HUES64 (cell line): ENCODE measurements around the gene CRB1.
"Not testable (repeated sequence)": the region's sequence is repeated elsewhere in the genome, so short reads cannot be mapped to it uniquely, and the experiment has no call there.

Source experiments
- H3K27ac ChIP-seq: 2 replicates; pipeline ENCODE4 v1.7.0; 2013; ENCODE audit warnings: low read depth, low read length, inconsistent platforms
- H3K27me3 ChIP-seq: 2 replicates; pipeline ENCODE4 v1.6.1; 2013; ENCODE audit warnings: mild to moderate bottlenecking, low read length; ENCODE audit not compliant: insufficient read depth
- H3K36me3 ChIP-seq: 2 replicates; pipeline ENCODE4 v1.6.1; 2013; ENCODE audit warnings: mild to moderate bottlenecking, low read length; ENCODE audit not compliant: insufficient read depth
- H3K4me1 ChIP-seq: 2 replicates; pipeline ENCODE4 v1.6.1; 2013; ENCODE audit warnings: mild to moderate bottlenecking, low read length, moderate library complexity; ENCODE audit not compliant: insufficient read depth
- H3K4me3 ChIP-seq: 2 replicates; pipeline ENCODE4 v1.5.1; 2013; ENCODE audit warnings: mild to moderate bottlenecking, low read length, moderate library complexity
- H3K9ac ChIP-seq: 2 replicates; pipeline ENCODE4 v1.6.1; 2013; ENCODE audit warnings: mild to moderate bottlenecking, low read depth, low read length
- H3K9me3 ChIP-seq: 2 replicates; pipeline ENCODE4 v1.6.1; 2013; ENCODE audit warnings: low read depth, low read length; ENCODE audit not compliant: insufficient read depth
- WGBS: fragments of 150-250, 120-280 bp; methylation state at CpG from one replicate; pipeline ENCODE4 v1.1.7; 2013; ENCODE audit warnings: missing lambda C conversion rate; 5-methylcytosine and 5-hydroxymethylcytosine counted together

The CRB1 gene

GRCh38 chr1:197491505-197491904 lies 223.5 kb downstream of the CRB1 start:
- H3K36me3 ChIP-seq, H3K27me3 ChIP-seq, H3K4me3 ChIP-seq, H3K9ac ChIP-seq, H3K4me1 ChIP-seq, H3K27ac ChIP-seq, H3K9me3 ChIP-seq: not testable (repeated sequence)
- WGBS = 100% methylated on average over 1 of the region's 1 CpG

DNA sequence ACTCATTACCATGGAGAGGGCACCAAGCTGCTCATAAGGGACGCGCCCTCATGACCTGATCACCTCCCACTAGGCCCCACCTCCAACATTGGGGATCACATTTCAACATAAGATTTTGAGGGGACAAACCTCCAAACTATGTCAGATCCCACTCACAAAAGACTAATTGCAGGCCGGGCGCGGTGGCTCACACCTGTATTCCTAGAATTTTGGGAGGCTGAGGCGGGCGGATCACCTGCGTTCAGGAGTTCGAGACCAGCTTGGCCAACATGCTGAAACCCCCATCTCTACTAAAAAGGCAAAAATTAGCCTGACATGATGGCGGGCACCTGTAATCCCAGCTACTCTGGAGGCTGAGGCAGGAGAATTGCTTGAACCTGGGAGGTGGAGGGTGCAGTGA lies 228.7 kb downstream of the CRB1 start:
- Histone ChIP-seq H3K4me3 (no peak overlapping the region), H3K27me3 (no peaks in the 10 kb centered on the region), H3K27ac (no peak overlapping the region), H3K9me3 (no peaks in the 10 kb centered on the region), H3K36me3 (no peaks in the 10 kb centered on the region), H3K4me1 (no peaks in the 10 kb centered on the region), H3K9ac (no peak overlapping the region)
- 88% methylated on average over 10 of the region's 10 CpGs for WGBS

DNA sequence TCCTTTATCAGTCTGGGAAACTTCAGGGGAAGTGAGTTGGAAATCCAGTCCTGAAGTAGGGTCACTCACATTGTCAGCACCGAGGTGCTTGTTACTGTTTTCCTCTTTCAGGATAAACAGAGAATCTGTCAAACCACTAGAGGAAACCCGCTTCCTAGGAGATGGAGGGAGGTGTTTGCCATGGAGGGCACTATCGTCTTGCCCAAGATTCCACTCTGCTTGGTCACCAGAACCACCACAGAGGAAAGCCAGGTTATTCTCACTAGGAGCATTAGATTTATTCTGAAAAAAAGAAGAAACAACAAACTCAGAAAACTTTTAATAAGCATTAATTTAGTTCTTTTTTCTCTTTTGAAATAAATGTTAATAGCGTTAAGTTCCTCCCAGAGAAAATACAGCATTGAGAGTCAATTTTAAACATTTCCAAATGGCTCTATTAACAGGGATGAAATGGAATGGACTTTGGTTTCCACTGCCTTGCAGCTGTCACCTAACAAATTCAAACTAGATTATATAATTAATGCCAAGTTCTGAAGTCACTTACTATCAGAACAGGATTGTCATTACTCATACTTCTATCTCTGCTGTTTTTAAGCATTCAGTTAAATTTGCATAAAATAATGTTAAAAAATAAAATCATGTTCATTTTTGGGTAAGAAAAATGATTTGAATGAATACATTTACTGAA lies 242.8 kb downstream of the CRB1 start:
- H3K9me3 ChIP-seq = no peaks in the 10 kb centered on the region
- peaks cover 5% of the 10 kb centered on the region for H3K4me1 ChIP-seq
- no peak overlapping the region for H3K9ac ChIP-seq
- H3K27me3 ChIP-seq = no peaks in the 10 kb centered on the region
- 93% methylated on average over 4 of the region's 4 CpGs for WGBS
- H3K27ac ChIP-seq = no peak overlapping the region
- no peak overlapping the region for H3K4me3 ChIP-seq
- no peaks in the 10 kb centered on the region for H3K36me3 ChIP-seq

DNA sequence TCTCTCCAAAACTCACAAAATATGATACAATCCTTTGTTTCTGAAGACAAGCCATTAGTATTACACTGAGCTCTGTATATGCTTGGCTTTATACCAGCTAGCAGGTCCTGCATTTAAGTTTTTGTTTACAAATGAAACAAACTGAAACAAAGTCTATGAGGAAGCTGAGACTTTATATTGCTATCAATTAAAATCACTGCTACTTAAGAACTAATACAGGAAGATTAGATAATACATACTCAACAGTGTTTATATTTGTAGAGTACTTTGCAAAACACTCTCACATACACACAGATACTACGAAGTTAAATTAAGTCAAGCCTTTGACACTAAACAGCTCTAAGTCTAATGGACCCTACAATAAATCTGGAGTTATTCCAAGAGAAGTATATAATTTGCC lies 247.4 kb downstream of the CRB1 start:
- H3K4me3 ChIP-seq = no peak overlapping the region
- no peak overlapping the region for H3K9ac ChIP-seq
- no peaks in the 10 kb centered on the region for H3K9me3 ChIP-seq
- H3K4me1 ChIP-seq = no peaks in the 10 kb centered on the region; the same call in 1 of the 2 replicates
- no peak overlapping the region for H3K27ac ChIP-seq
- 100% methylated on average over 1 of the region's 1 CpG for WGBS
- H3K27me3 ChIP-seq = no peaks in the 10 kb centered on the region
- no peaks in the 10 kb centered on the region for H3K36me3 ChIP-seq

- Histone ChIP-seq H3K9ac (no peak overlapping the region), H3K27ac (no peak overlapping the region), H3K4me3 (no peak overlapping the region), H3K36me3 (no peaks in the 10 kb centered on the region), H3K9me3 (no peaks in the 10 kb centered on the region), H3K4me1 (peaks cover 11% of the 10 kb centered on the region; the same call in 1 of the 2 replicates), H3K27me3 (no peaks in the 10 kb centered on the region)
- WGBS = 95% methylated on average over 1 of the region's 1 CpG
Observed at GRCh38 chr1:197519741-197520334, 251.8 kb downstream of the CRB1 start.

DNA sequence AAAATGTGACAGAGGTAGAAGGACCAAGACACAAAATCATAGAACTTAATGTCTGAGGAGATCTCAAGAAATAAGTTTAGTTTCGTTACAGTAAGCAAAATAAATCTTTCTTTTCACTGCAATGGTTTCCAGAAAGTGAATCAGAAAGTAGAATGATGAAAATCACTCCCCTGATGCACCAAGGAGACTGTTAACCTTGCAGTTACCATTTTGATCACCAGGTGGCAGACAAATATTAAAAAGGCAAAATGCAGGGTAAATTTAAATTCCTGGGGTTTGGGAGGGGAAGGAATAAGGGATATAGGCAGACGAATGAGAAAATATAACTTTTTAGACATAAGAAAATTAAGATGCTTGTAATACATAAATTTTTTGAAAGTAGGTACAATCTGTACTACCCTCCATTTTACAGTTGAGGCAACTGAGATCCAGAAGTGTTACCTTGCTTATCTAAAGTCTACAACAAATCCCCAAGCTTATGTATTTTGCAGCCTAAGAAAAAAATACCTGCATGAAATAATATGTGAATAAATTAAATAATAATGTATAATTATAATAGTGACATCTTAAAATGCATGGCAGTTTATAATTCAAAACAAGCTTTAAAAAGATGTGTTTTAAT lies 253.2 kb downstream of the CRB1 start:
- Histone ChIP-seq H3K27me3 (no peaks in the 10 kb centered on the region), H3K4me3 (no peak overlapping the region), H3K9me3 (no peaks in the 10 kb centered on the region), H3K36me3 (no peaks in the 10 kb centered on the region), H3K9ac (no peak overlapping the region), H3K4me1 (peaks cover 11% of the 10 kb centered on the region; the same call in 1 of the 2 replicates), H3K27ac (no peak overlapping the region)
- WGBS = no CpG with 5 or more reads among the region's 2 CpGs

DNA sequence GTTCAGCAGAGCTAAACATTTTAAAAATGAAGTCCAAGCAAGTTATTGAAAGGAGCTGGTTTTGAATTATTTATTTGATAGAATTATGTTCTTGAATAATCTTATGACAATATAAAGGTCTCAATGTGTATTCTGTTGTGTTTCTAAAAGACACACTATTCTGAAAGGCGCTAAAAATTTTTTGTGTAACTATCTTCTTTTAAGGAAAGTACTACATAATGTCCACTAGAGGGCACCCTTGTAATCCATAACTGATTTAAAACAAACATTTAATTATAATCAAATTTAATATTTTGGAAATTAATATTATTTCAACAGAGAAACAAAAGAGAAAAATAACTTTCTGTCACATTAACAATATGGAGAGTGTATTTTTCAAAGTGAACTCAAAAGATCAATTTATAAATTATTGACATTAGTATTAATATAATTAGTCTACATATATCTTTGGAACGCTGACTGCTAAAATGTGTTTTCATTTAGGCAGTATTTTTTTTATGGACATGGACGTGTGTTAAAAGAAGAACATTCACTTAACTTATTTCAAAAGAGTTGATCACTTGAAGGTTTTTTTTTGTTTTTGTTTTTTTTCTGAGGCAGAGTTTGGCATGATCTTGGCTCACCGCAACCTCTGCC lies 258.8 kb downstream of the CRB1 start:
- no peak overlapping the region for H3K4me3 ChIP-seq
- H3K9me3 ChIP-seq = no peaks in the 10 kb centered on the region
- H3K9ac ChIP-seq = no peak overlapping the region
- 0 out of 2 replicates have a peak, but pooled peaks cover 6% of the 10 kb centered on the region for H3K4me1 ChIP-seq
- H3K27ac ChIP-seq = no peak overlapping the region
- 84% methylated on average over 2 of the region's 4 CpGs for WGBS
- no peaks in the 10 kb centered on the region for H3K27me3 ChIP-seq
- H3K36me3 ChIP-seq = no peaks in the 10 kb centered on the region
